ENCODE results near the gene ATP6V0A1.

ATP6V0A1 gene

DNA sequence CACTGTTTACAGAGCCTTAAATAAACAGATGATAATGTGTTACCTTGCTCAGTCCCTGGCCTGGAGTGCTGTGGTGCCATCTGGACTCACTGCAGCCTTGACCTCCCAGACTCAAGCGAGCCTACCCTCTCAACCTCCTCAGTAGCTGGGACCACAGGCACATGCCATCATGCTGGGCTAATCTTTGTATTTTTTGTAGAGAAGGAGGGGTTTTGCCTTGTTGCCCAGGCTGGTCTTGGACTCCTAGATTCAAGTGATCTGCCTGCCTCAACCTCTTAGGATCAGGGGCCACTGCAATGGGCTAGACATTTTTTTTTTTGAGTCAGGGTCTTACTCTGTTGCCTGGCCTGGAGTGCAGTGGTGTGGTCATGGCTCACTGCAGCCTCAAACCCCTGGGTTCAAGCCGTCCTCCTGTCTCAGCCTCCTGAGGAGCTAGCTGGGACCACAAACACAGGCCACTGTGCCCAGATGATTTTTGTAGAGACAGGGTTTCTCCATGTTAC, 72.3 kb downstream of the ATP6V0A1 start:
- no peak overlapping the region for H3K4me3 ChIP-seq (ENCODE audit: low read depth, low read length)
- TF ChIP-seq, protein P1, sequence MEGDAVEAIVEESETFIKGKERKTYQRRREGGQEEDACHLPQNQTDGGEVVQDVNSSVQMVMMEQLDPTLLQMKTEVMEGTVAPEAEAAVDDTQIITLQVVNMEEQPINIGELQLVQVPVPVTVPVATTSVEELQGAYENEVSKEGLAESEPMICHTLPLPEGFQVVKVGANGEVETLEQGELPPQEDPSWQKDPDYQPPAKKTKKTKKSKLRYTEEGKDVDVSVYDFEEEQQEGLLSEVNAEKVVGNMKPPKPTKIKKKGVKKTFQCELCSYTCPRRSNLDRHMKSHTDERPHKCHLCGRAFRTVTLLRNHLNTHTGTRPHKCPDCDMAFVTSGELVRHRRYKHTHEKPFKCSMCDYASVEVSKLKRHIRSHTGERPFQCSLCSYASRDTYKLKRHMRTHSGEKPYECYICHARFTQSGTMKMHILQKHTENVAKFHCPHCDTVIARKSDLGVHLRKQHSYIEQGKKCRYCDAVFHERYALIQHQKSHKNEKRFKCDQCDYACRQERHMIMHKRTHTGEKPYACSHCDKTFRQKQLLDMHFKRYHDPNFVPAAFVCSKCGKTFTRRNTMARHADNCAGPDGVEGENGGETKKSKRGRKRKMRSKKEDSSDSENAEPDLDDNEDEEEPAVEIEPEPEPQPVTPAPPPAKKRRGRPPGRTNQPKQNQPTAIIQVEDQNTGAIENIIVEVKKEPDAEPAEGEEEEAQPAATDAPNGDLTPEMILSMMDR (IDR thresholded peaks at IDR 0.05; ENCODE audit: low read depth, low read length) = no peak

DNA sequence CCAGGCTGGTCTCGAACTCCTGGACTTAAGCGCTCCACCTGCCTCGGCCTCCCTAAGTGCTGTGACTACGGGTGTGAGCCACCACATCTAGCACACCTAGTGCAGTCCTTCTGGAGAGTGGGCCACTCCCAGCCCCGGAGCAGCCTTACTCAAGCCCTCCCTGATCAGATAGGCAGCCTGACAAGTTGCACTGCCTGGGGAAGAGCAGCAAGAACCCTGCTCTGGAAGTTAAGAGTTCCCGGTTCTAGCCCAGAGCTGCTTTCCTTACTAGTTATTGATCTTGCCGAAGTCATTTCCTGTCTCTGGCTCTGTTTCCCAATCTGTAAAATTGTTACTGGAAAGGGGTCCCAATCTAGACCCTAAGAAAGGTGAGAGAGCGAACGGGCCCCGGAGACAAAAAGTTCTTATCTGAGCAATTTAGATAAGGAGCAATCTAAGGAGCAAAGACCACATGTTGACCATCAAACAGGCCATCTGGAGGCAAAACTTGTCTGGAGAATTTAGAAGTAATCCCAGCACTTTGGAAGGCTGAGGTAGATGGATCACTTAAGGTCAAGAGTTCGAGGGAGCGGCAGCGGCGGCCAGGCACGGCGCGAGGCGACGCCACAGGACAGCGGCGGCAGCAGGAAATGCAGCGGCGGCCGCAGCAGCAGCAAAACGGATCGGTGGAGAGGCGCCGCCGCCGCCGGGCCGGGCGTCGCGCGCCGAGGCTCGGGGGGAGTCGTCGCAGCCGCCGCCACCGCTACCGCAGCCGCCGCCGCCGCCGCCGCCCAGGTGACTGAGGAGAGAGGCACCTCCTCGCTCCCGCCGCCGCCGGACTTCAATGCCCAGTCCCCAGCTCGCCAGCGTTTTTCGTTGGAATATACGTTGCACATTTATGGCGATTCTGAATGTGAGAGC, 73.0 kb downstream of the ATP6V0A1 start:
- peak overlapping the region; percentile 45; the same call in 1 of the 2 replicates for H3K4me3 ChIP-seq (ENCODE audit: low read depth, low read length)
- TF ChIP-seq, protein P1 (IDR thresholded peaks at IDR 0.05; ENCODE audit: low read depth, low read length) = 0 out of 2 replicates have a peak, but pooled peaks have one; percentile 15

DNA sequence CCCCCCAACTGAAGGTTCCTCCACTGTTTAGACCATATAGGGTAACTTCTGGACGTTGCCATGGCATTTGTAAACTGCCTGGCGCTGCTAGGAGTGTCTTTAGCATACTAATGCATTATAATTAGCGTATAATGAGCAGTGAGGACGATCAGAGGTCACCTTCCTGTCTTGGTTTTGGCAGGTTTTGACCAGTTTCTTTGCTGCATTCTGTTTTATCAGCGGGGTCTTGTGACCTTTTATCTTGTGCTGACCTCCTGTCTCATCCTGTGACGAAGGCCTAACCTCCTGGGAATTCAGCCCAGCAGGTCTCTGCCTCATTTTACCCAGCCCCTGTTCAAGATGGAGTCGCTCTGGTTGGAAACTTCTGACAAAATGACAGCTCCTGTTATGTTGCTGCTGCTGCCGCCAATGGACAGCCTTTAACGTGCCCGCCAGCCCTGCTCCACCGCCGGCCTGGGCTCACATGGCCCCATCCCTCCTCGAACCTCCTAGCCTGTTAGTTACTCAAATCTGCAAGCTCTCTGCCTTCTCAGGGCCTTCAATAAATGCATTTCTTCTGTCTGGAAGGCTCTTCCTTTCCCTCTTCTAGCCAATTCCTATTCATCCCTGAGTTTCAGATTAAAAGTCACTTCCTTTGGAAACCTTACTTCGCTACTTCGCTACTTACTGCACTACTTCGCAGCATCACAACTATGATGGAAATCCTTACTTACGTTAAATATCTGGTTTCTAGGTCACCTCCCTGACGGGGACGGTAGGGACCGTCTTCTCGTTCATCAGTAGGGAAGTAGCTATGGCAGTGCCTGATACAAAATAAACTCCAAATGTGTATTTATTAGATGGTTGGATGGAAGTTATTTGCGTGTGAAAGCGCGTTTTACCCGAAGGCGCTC, 76.7 kb downstream of the ATP6V0A1 start:
- H3K4me3 ChIP-seq (ENCODE audit: low read depth, low read length) = peak overlapping the region; percentile 66
- TF ChIP-seq, protein P1 (IDR thresholded peaks at IDR 0.05; ENCODE audit: low read depth, low read length) = no peak

DNA sequence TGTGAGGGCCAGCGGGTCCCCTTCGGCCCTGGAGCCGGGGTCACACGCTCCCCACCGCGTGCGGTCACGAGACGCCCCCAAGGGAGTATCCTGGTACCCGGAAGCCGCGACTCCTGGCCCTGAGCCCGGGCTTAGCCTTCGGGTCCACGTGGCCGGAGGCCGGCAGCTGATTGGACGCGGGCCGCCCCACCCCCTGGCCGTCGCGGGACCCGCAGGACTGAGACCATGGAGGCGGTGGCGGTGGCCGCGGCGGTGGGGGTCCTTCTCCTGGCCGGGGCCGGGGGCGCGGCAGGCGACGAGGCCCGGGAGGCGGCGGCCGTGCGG, 77.3 kb downstream of the ATP6V0A1 start, which contains the start of gene NAGLU:
TSS of gene NAGLU (plus strand) at position 194 of the 324 bp plus-strand sequence. CDS start at position 226, 32 bp downstream.
- TF ChIP-seq, protein P1 (IDR thresholded peaks at IDR 0.05; ENCODE audit: low read depth, low read length) = no peak
- H3K4me3 ChIP-seq (ENCODE audit: low read depth, low read length) = peak within 1 kb of the TSS; percentile 66

DNA sequence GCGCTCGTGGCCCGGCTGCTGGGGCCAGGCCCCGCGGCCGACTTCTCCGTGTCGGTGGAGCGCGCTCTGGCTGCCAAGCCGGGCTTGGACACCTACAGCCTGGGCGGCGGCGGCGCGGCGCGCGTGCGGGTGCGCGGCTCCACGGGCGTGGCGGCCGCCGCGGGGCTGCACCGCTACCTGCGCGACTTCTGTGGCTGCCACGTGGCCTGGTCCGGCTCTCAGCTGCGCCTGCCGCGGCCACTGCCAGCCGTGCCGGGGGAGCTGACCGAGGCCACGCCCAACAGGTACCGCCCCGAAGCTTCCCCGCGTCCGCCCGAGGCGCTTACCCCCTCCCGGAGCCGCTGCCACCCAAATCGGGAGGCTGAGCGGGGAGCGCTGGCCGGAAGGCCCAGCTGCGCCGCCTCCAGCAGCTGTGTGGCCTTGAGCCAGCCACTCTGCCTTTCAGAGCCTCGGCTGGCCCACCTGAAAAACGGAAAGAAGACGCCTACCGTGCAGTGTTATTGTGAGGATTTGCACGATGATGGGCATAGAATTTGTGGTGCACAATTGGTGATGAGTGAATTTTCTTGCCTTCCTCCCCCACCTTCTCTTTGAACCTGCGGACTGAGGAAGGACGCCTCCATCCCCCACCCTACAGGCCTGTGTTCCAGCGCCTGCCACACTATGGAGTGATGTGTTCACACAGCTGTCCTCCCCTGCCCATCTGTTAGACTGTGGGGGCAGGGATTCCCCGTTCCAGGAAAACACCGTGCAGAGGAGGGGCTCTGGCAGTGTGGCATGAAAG, 77.9 kb downstream of the ATP6V0A1 start:
- peak overlapping the region; percentile 66 for H3K4me3 ChIP-seq (ENCODE audit: low read depth, low read length)
- TF ChIP-seq, protein P1 (IDR thresholded peaks at IDR 0.05; ENCODE audit: low read depth, low read length) = no peak

DNA sequence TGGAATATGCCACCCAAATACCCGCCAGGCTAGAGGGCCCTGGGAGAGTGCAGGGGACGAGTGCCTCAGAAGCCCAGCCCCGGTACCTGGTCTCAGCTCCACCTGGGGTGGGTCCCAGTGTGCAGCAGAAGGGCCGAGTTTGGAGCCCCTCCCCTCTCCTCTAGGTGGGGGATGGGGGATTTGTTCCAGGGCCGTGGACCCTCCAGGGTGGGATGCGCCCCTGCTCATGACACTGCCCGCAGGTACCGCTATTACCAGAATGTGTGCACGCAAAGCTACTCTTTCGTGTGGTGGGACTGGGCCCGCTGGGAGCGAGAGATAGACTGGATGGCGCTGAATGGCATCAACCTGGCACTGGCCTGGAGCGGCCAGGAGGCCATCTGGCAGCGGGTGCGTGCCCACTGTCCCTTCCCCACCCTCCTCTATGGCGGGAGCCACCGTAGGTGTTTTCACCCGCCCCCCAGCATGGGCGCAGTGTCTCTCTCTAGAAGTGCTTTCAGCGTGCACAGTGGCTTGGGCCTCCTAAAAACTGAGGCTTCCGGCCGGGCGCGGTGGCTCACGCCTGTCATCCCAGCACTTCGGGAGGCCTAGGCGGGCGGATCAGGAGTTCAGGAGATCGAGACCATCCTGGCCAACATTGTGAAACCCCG, 78.6 kb downstream of the ATP6V0A1 start:
- H3K4me3 ChIP-seq (ENCODE audit: low read depth, low read length) = peak overlapping the region; percentile 66
- TF ChIP-seq, protein P1 (IDR thresholded peaks at IDR 0.05; ENCODE audit: low read depth, low read length) = no peak

Measured in WI38 (cell line).